Measurements from ENCODE around the gene RAB3A.

RAB3A gene

DNA sequence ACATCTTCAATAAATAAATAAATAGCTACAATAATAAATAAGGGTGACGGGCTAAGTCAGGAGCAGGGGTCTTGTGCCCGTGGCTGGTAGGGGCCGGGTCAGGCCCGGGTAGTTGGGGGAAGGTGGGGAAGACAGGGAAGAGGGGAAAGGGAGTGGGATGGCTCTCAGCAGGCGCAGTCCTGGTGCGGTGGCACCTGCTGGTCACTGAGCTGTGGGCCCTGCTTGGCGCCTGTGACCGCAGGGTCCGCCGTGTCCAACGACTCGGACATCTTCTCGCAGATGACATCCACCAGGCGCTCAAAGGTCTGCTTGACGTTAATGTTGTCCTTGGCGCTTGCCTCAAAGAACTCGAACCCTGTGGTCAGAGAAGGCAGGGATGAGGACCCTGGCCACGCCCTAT lies 6.5 kb downstream of the RAB3A start:
- ATAC-seq, result no peak
- DNase-seq, result no peak

- DNase-seq, result no peak
- ATAC-seq, result no peak
Measured at GRCh38 chr19:18196511-18196845, 7.4 kb downstream of the RAB3A start.

GRCh38 chr19:18194554-18195238 lies 9.1 kb downstream of the RAB3A start:
- peak; percentile 57 for DNase-seq

DNA sequence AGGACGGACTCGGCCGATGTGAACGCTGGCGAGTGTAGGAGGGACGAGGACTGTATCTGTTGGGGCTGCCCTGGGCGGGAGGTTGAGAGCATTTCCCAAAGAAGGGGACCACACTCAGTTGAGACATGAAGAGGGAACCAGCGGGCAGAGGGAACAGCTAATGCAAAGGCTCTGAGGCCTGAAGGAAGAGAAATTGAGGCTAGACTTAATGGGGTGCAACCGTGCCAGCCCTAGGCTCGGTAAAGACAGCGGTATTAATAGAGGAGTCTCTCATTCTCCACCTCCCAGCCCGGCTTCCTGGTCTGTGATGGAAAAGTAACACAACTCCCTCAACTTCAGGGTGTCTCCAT lies 9.7 kb downstream of the RAB3A start:
- no peak for ATAC-seq

More at GRCh38 chr19:18194554-18195238, 9.1 kb downstream of the RAB3A start:
- ATAC-seq, result no peak

GRCh38 chr19:18193388-18194180 lies 10.3 kb downstream of the RAB3A start:
- DNase-seq, result no peak
- peak; percentile 0 for ATAC-seq

More for the DNA sequence above, 9.7 kb downstream of the RAB3A start:
- DNase-seq, result no peak

- ATAC-seq (peak; percentile 95), DNase-seq (peak; percentile 98)
Measured at GRCh38 chr19:18192673-18193387, 11.0 kb downstream of the RAB3A start, which contains the start of gene MPV17L2. Gene MPV17L2 (plus strand): TSS chr19:18193218. CDS start chr19:18193282, 64 bp downstream.

GRCh38 chr19:18191640-18192062 lies 12.2 kb downstream of the RAB3A start:
- ATAC-seq (no peak), DNase-seq (no peak)

DNA sequence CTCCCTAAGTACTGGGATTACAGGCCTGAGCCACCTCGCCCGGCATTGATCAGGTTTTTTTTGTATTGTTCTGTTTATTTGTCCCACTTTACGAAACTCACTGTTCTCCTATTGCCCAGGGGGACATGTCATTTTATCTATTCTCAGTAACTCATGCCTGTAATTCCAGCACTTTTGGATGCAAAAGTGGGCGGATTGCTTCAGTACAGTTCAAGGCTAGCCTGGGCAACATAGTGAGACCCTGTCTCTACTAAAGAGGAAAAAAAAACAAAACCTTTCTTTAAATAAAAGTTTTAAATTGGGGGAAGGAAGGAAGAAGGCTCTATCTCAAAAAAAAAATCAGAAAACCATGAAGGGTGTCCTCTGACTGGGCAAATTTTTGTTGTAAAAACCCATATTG lies 13.6 kb downstream of the RAB3A start:
- no peak for ATAC-seq
- DNase-seq, result no peak

DNA sequence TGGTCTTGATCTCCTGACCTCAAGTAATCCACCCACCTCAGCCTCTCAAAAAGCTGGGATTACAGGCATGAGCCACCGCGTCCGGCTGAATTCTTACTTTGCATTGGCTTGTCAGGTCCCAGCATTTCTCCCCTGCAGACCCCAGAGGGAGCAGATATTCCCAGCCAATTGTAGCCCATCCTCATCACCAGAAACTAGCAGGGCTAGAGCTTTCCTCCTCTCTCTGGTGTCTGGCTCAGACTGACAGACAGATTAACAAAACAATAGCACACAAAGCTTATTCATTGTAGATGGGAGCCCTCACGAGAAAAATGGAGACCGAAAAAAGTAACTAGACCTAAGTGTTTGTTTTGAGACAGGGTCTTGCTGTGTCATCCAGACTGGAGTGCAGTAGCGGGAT lies 18.3 kb downstream of the RAB3A start:
- ATAC-seq, result no peak
- no peak for DNase-seq

- no peak for ATAC-seq
- no peak for DNase-seq
Measured at GRCh38 chr19:18183529-18183928, 20.3 kb downstream of the RAB3A start.

- no peak for DNase-seq
- ATAC-seq, result no peak
Measured at GRCh38 chr19:18179957-18180356, 23.9 kb downstream of the RAB3A start.

GRCh38 chr19:18176367-18177310 lies 27.2 kb downstream of the RAB3A start:
- no peak for DNase-seq
- no peak for ATAC-seq

- DNase-seq (no peak), ATAC-seq (no peak)
Measured at GRCh38 chr19:18174983-18175382, 28.9 kb downstream of the RAB3A start.

GRCh38 chr19:18173572-18174288 lies 30.1 kb downstream of the RAB3A start, which contains the start of gene IFI30:
Gene IFI30 (plus strand): TSS chr19:18173813. CDS start chr19:18173842, 29 bp downstream.
- ATAC-seq, result peak; percentile 72
- peak; percentile 77 for DNase-seq

- no peak for DNase-seq
Measured at GRCh38 chr19:18173054-18173571, 30.7 kb downstream of the RAB3A start.

GRCh38 chr19:18172331-18173053 lies 31.4 kb downstream of the RAB3A start:
- ATAC-seq, result no peak

More at GRCh38 chr19:18173054-18173571, 30.7 kb downstream of the RAB3A start:
- peak; percentile 25 for ATAC-seq

DNA sequence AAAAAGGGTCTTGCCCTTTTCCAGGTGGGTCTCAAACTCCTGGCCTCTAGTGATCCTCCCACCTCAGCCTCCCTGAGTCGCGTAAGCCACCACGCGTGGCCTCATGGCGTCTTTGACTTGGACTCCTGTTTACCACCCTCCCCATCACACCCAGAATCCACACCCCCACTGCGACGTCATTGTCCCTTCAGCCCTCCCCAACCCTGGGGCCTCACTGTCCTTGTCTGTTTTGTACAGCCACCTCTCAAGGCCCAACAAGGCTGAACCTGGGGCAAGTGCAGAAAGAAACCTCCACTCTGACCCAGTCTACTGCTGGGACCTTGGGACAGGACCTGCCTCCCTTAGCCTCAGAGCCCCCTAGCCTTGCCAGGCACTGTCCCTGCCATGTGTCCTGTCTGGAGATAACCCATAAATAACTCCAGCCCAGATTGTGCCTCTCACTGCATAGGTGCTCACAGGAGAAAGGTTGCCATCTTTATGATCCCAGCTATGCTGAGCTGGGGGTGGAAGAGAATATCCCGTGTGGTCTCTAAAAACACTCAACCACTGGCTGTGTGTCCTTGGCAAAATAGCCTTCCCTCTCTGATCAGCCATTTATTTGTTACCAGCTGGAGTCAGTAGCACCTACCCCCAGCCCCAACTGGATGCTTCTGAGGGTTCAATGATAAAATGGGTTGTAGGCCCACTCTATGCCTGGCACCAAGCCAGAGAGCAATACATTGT lies 32.1 kb downstream of the RAB3A start:
- DNase-seq (no peak), ATAC-seq (no peak)

More at GRCh38 chr19:18172331-18173053, 31.4 kb downstream of the RAB3A start:
- no peak for DNase-seq

- no peak for ATAC-seq
- no peak for DNase-seq
Measured at GRCh38 chr19:18170714-18171255, 33.1 kb downstream of the RAB3A start.
